GM18507 (cell line): ENCODE data around the gene STAU1.
"Not testable (repeated sequence)": the region's sequence is repeated elsewhere in the genome, so short reads cannot be mapped to it uniquely, and the experiment has no call there.

Experiments used
- DNase-seq: peaks from one replicate; pipeline ENCODE4 v3.0.0; 2011; ENCODE audit warnings: low read depth; ENCODE audit not compliant: insufficient read length; ENCODE audit errors: extremely low spot score
- FAIRE-seq: peaks from 2 replicates; lab custom pipeline; 2011; peaks lifted over from hg19 to GRCh38; lab: Jason Lieb, UNC

STAU1 gene

GRCh38 chr20:49169547-49169946, 18.6 kb downstream of the STAU1 start:
- no peak for FAIRE-seq
- no peak for DNase-seq

- not testable (repeated sequence) for DNase-seq
- FAIRE-seq, result peak; percentile 48
These were observed 19.3 kb downstream of the STAU1 start for GRCh38 chr20:49168864-49169263.

- DNase-seq (no peak), FAIRE-seq (no peak)
These were observed 20.2 kb downstream of the STAU1 start for GRCh38 chr20:49167811-49168507.

DNA sequence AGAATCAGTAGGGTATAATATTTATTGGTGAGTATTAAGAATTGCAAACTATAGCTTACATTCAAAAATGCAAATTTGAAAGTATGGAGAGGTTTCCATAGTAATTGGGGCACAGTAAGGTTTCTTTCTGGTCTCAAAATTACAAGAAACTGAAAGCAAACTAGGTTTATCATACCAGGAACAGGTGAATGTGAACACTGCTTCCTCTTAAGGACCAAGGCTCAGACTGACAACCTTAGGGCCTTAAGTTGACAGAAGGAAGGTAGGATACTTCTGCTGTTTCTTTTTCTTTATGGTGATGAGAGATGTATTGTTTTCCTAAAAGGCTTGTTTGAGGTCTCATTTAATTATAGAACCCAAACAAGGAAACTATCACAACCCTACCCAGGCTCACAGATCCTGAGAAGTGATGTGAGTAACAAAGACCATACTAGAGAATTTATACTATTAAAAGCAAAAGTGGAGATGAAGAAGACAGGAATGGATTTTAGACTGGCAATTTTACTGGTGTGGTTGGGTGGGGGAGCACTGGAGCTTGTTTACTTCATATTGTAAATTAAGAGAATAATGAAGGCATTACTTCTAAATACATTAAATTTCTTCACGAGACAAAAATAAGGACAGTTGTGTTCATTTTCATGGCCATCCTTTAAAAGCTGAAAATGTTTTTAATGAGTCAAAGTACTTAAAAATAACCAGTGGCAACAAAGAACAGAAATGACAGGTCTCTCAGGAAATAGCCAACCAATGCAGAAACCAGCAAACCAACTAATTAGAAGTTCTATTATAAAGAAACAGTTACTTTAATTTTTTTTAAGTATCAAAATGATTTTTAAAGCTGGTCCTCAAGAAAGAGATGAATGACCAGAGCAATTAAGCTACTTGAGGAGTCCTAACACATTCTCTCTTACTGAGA, 21.3 kb downstream of the STAU1 start:
- peak; percentile 90 for FAIRE-seq
- no peak for DNase-seq

DNA sequence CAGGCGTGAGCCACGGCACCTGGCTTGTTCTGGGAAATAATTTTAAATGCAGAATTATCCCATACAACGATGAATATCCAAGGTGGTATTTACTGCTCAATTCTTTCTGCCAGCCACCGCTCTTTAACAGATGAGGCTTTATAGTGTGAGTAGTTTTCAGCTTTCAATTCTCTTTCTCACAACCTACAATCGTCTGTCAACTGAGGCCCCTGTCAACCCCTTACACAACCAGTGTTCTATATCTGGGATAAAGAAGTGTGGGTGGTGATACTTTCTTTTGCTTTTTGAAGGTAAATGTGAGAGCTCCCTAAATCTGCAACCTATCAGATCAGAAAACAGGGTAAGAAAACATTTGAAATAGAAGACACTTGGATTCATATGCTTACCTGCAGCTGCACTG, 22.5 kb downstream of the STAU1 start:
- FAIRE-seq (peak; percentile 73), DNase-seq (no peak)

- DNase-seq (no peak), FAIRE-seq (no peak)
These were observed 24.4 kb downstream of the STAU1 start for GRCh38 chr20:49163696-49164095.

DNA sequence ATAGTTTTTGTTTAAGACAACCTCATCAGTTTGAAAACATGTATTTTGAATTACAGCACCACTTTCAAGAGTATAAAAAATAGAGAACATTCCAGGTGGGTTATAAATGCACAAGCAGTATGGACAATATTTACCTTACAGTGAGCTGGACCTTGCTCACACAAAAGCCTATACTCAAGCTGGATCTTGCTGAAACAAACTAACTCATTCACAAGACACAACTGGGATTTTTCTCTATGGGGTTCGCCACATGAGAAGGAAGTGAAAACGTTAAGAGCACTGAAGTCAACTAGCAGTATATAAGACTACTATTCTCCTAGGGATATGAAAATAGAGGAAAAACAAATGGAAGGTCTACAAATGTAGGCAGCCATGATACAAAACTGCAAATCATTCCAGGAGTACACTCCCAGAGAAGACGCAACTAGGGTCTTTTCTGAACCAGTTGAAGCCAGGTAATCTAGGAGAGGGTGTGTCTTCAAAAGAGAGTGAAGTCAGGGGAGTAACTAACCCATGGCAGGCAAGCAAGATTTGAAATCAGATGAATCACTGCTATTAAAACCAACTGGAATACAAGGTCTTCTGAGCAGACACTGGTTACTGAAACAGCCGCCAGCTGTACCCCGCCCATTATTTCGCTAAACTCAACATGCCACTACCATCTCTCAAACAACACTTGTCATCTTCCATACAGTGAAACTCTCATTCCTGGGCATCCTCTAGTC, 26.5 kb downstream of the STAU1 start:
- no peak for DNase-seq
- FAIRE-seq, result peak; percentile 70

- FAIRE-seq, result no peak
- no peak for DNase-seq
These were observed 27.8 kb downstream of the STAU1 start for GRCh38 chr20:49160057-49160929.

GRCh38 chr20:49157146-49157545, 31.0 kb downstream of the STAU1 start:
- FAIRE-seq (no peak), DNase-seq (no peak)

DNA sequence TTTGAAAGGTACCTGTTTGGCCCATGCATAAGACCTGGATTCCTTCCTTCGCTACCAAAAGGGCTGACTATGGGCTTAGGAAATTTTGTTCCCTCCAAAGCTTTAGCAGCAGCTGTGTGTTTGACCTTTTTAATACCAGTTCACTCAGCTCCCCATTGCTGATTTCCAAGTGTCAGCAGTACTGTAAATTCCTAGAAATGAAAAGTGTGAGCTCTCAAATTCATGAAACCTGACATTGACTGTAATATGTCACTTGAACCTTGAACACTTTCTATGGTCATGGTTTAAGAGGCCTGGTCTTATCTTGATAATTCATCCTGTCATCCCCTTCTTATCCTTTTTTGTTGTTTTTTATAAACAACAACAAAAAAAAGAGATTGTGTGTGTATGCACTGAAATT, 31.7 kb downstream of the STAU1 start:
- DNase-seq, result no peak
- no peak for FAIRE-seq

DNA sequence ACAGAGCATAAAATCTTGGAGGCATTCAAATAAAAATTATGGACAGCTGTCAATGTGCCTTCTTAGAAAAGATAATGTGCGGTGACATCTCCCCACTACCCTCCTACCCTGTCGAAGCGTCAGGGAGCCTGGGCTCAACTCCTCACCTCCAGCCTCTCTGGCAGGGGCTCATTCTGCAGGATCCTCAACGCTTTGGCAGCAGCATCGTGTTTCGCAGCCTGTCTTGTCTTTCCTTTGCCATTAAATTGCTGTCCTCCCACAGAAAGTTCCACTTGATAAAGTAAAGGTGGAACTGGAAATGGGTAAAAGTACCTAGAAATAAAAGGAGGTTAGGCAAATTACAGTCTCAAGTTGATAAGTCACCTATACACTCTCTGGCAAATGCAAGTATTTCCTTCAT, 36.7 kb downstream of the STAU1 start:
- no peak for FAIRE-seq
- no peak for DNase-seq

- DNase-seq, result no peak
- no peak for FAIRE-seq
These were observed 38.7 kb downstream of the STAU1 start for GRCh38 chr20:49149281-49150045.

DNA sequence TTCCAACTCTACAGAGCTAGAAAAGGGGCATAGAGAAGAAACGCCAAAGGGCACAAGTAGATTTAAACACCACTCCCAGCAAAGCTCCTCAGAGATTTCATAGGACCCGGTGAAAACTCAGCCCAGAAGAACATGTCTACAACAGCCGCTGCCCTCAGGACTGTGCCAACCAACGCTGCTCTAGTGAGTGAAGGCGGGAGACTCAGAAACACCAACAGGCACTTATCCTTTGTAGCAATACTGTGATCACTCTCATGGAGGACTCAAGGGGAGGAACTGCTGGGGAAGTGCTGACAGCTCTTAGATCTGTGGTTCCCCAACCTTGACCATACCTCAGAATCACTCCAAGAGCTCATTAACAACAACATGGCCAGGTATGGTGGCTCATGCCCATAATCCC, 39.5 kb downstream of the STAU1 start:
- FAIRE-seq (no peak), DNase-seq (no peak)

DNA sequence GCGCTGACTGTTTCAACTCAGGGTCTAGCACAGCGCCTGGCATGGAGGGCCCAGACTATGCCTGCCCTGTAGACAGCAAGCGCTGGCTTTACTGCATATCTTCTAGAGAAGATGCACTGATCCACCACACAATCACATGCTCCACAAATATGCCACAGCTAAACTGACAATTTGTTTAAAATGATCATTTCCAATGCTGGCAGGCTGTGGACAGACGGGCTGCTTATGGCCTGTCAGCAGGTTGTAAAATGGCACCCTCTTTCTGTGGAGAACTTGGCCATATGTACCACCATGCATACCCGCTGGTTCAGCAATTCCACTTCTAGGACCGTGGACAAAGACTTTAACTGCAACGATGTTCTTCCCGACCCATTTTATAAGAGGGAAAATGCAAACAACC, 40.8 kb downstream of the STAU1 start:
- FAIRE-seq (no peak), DNase-seq (no peak)

GRCh38 chr20:49146442-49147225, 41.5 kb downstream of the STAU1 start:
- FAIRE-seq (no peak), DNase-seq (no peak)

- FAIRE-seq (no peak), DNase-seq (no peak)
These were observed 47.3 kb downstream of the STAU1 start for GRCh38 chr20:49140834-49141233.

DNA sequence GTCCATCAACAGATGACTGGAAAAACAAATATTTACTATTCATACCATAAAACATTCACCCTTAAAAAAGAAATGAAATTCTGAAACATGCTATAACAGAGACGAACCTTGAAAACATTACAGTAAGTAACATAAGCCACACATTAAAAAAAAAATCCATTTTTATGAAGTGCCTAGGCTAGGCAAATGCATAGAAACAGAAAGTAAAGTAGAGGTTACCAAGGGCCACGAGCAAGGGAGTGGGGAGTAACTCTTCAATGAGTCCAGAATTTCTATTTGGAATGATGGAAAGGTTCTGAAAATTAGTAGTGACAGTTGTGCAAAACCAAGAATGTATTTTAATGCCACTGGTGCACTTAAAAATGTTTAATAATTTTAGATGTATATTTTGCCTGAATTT, 47.7 kb downstream of the STAU1 start:
- FAIRE-seq, result no peak

GRCh38 chr20:49138431-49138830, 49.7 kb downstream of the STAU1 start:
- FAIRE-seq, result no peak
- no peak for DNase-seq

More for the DNA sequence above, 47.7 kb downstream of the STAU1 start:
- no peak for DNase-seq
